HepG2 (cell line): Measurements from ENCODE around the gene CAPN11. TPM values are rescaled to one million over a fixed set of nuclear protein-coding genes. Genes with fewer than 3 reads are reported as not detected.
"Not testable (repeated sequence)": the region's sequence is repeated elsewhere in the genome, so short reads cannot be mapped to it uniquely, and the experiment has no call there.

ENCODE experiments used
- ATAC-seq: fragments of 200-7000 bp; cut with Tn5 transposase; 3 replicates; pipeline ENCODE4 v1.9.1; 2020; ENCODE audit warnings: mild to moderate bottlenecking, moderate library complexity
- BruUV-seq: library from RNA; stranded (reverse); fragments of 400-500 nt; replicated peaks from 2 replicates; lab custom pipeline; 2021; lab: Mats Ljungman, UMichigan
- CTCF ChIA-PET: fragments of 300-600 bp; formaldehyde crosslinking; extraction: SDS; loops from one replicate; lab custom pipeline; 2021; ENCODE audit warnings: low total read pairs, inconsistent platforms, low intra/inter-chr PET ratio; lab: Yijun Ruan, JAX
- POLR2A ChIA-PET: fragments of 350-600 bp; sonication (Branson Sonifier 250); formaldehyde crosslinking; loops from one replicate; lab custom pipeline; 2020; ENCODE audit warnings: antibody characterized with exemption, inconsistent platforms; lab: Yijun Ruan, JAX
- DNase-seq: peaks from one replicate; pipeline ENCODE4 v3.0.0-alpha.2; 2015; ENCODE audit warnings: low spot score
- FAIRE-seq: peaks from 3 replicates; lab custom pipeline; 2011; peaks lifted over from hg19 to GRCh38; lab: Jason Lieb, UNC
- H2AFZ ChIP-seq: one replicate; pipeline ENCODE4 v1.6.1; 2011; ENCODE audit warnings: low read length, inconsistent platforms
- H3K27ac ChIP-seq: fragments of 300-600 bp; 3 replicates; pipeline ENCODE4 v1.8.0; 2011; ENCODE audit warnings: mixed run types, mild to moderate bottlenecking, mixed read lengths, low read length, inconsistent platforms; ENCODE audit not compliant: insufficient read depth; ENCODE audit errors: extremely low read length
- H3K27me3 ChIP-seq, 2 experiments: fragments of 200-600 bp in 1 of 2; 2 replicates in 1 of 2; 3 replicates in 1 of 2; pipeline versions ENCODE4 v1.6.0 to v1.8.0; 2011; ENCODE audit warnings: low read length in 2 of 2, mild to moderate bottlenecking in 2 of 2, moderate library complexity in 2 of 2, inconsistent platforms in 1 of 2; ENCODE audit not compliant: insufficient read depth in 2 of 2, control insufficient read depth in 1 of 2
- H3K36me3 ChIP-seq, 2 experiments: fragments of 200-600 bp in 1 of 2; replicated peaks in 1 of 2; 2 replicates in 1 of 2; 3 replicates in 1 of 2; pipeline versions ENCODE4 v1.5.1 to v1.8.0; 2011; ENCODE audit warnings: low read length in 2 of 2, inconsistent platforms in 1 of 2; ENCODE audit not compliant: insufficient read depth in 2 of 2, control insufficient read depth in 1 of 2
- H3K4me1 ChIP-seq: 2 replicates; pipeline ENCODE4 v1.5.1; 2012; ENCODE audit warnings: low read length, inconsistent platforms; ENCODE audit not compliant: insufficient read depth
- H3K4me2 ChIP-seq: 2 replicates; pipeline ENCODE4 v1.6.0; 2011; ENCODE audit warnings: low read depth, low read length, inconsistent platforms
- H3K4me3 ChIP-seq, 3 experiments: fragments of 200-600 bp in 1 of 3; sonication (generic), shearing (Covaris generic) in 1 of 3; replicated peaks in 1 of 3; 2 replicates each; pipeline ENCODE4 v1.5.1; 2011 to 2016; ENCODE audit warnings: low read length in 3 of 3, inconsistent platforms in 2 of 3, low read depth in 2 of 3, mild to moderate bottlenecking in 2 of 3, control low read depth in 1 of 3, mixed read lengths in 1 of 3; ENCODE audit not compliant: insufficient read depth in 1 of 3
- H3K79me2 ChIP-seq: one replicate; pipeline ENCODE4 v1.6.1; 2011; ENCODE audit warnings: low read length, inconsistent platforms; ENCODE audit not compliant: insufficient read depth
- H3K9ac ChIP-seq: 2 replicates; pipeline ENCODE4 v1.6.0; 2011; ENCODE audit warnings: mild to moderate bottlenecking, low read depth, low read length, inconsistent platforms; ENCODE audit not compliant: insufficient read depth
- H3K9me3 ChIP-seq: 2 replicates; pipeline ENCODE4 v1.5.1; 2012; ENCODE audit warnings: mild to moderate bottlenecking, low read length
- H4K20me1 ChIP-seq: 2 replicates; pipeline ENCODE4 v1.6.0; 2011; ENCODE audit warnings: inconsistent platforms, mild to moderate bottlenecking, low read length, moderate library complexity; ENCODE audit not compliant: insufficient read depth
- FOSL1 ChIP-seq: sonication (generic); formaldehyde crosslinking; IDR thresholded peaks from 2 replicates; pipeline ENCODE4 v1.9.0; 2021; ENCODE audit warnings: missing genetic modification reagents, borderline replicate concordance
- ZBTB38 ChIP-seq: sonication (generic); formaldehyde crosslinking; IDR thresholded peaks from 2 replicates; pipeline ENCODE4 v1.5.1; 2020; ENCODE audit warnings: mild to moderate bottlenecking, missing genetic modification reagents
- in situ Hi-C: cut with HindIII; loops from 2 replicates; pipeline ENCODE4 v1.10.0; 2017; ENCODE audit warnings: low pct_unique_long_range_greater_than_20kb; ENCODE audit not compliant: extremely low pct_ligation_motif_present
- intact Hi-C: fragments of 100-400 bp; cut with micrococcal nuclease; formaldehyde crosslinking; loops from one replicate; pipeline ENCODE4 v1.10.0; 2022; ENCODE audit not compliant: unreplicated experiment
- polyA plus RNA-seq, 8 experiments: library from polyadenylated mRNA; depleted of rRNA in 3 of 8; stranded (reverse) in 7 of 8; unstranded in 1 of 8; fragments of >200 nt; fragmentation: Illumina TruSeq in 4 of 8; extraction: Trizol in 4 of 8; gene quantifications; 2 replicates each; pipeline versions ENCODE4 v1.2.1 to v1.2.3, GENCODE V29; 2011 to 2016; ENCODE audit warnings: low read depth in 4 of 8, missing spikeins in 1 of 8, mixed read lengths in 1 of 8; ENCODE audit not compliant: insufficient read depth in 1 of 8
- total RNA-seq, 5 experiments: library from RNA; depleted of rRNA; stranded (reverse); fragments of >200 nt; fragmentation: Illumina TruSeq; extraction: Trizol; gene quantifications; 2 replicates each; pipeline ENCODE4 v1.2.3, GENCODE V29; 2016; ENCODE audit warnings: low read depth in 1 of 5
- TF ChIP-seq, protein P1 (sequence below): IDR thresholded peaks from 2 replicates; pipeline ENCODE4 v1.6.1; 2018; ENCODE audit warnings: missing genetic modification reagents
- TF ChIP-seq, protein P2 (sequence below): sonication (generic); formaldehyde crosslinking; conservative IDR thresholded peaks from 2 replicates; pipeline ENCODE4 v1.4.0; 2020; ENCODE audit warnings: missing genetic modification reagents
- TF ChIP-seq, protein P3 (sequence below): sonication (generic); formaldehyde crosslinking; IDR thresholded peaks from 2 replicates; pipeline ENCODE4 v1.9.0; 2021; ENCODE audit warnings: mild to moderate bottlenecking, missing genetic modification reagents

CAPN11 gene
- total and polyA plus RNA-seq, 2 of the 13 experiments (the other 11 are each of a cell fraction or from before 2014, with no cell fraction given): 0.07 to 0.11 TPM

DNA sequence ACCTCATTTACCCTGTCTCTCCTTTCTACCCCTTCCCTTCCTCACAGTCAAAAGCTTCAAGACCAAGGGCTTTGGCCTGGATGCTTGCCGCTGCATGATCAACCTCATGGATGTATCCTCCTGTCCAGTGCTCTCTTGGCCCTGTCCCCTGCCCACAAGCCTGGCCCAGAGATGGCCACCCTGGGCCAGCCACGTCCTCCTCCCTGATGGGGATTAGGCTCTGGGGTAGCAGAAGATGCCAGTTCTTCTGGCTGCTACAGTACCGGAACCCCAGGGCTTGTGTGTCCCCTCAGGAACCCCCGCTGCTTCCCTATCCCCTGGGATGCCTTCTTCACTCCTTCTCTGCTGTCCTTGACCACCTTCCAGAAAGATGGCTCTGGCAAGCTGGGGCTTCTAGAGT is 22.3 kb downstream of the CAPN11 start (continued):
- TF ChIP-seq, protein P1, sequence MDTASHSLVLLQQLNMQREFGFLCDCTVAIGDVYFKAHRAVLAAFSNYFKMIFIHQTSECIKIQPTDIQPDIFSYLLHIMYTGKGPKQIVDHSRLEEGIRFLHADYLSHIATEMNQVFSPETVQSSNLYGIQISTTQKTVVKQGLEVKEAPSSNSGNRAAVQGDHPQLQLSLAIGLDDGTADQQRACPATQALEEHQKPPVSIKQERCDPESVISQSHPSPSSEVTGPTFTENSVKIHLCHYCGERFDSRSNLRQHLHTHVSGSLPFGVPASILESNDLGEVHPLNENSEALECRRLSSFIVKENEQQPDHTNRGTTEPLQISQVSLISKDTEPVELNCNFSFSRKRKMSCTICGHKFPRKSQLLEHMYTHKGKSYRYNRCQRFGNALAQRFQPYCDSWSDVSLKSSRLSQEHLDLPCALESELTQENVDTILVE: no peak
- TF ChIP-seq, protein P2, sequence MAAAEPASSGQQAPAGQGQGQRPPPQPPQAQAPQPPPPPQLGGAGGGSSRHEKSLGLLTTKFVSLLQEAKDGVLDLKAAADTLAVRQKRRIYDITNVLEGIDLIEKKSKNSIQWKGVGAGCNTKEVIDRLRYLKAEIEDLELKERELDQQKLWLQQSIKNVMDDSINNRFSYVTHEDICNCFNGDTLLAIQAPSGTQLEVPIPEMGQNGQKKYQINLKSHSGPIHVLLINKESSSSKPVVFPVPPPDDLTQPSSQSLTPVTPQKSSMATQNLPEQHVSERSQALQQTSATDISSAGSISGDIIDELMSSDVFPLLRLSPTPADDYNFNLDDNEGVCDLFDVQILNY (CRISPR knock-in tag): no peak
- no peak for TF ChIP-seq ZBTB38
- no peak for TF ChIP-seq FOSL1 (CRISPR knock-in tag)
- TF ChIP-seq, all 625 proteins: peak for 0

DNA sequence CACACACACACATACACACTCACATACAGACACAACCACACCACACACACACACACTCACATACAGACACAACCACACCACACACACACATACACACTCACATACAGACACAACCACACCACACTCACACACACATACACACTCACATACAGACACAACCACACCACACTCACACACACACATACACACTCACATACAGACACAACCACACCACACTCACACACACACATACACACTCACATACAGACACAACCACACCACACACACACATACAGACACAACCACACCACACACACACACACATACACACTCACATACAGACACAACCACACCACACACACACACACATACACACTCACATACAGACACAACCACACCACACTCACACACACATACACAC is 23.2 kb downstream of the CAPN11 start:
- intact Hi-C loops, H3K9ac ChIP-seq, H3K79me2 ChIP-seq, CTCF ChIA-PET, H3K27ac ChIP-seq, in situ Hi-C loops, POLR2A ChIA-PET, H3K4me3 ChIP-seq, H3K27me3 ChIP-seq, H3K9me3 ChIP-seq, H3K4me2 ChIP-seq, H4K20me1 ChIP-seq, H3K36me3 ChIP-seq, ATAC-seq, H2AFZ ChIP-seq, BruUV-seq, DNase-seq: not testable (repeated sequence)
- FAIRE-seq: peak; percentile 49
- peaks cover 63% of the 10 kb centered on the region for H3K4me1 ChIP-seq
- TF ChIP-seq, protein P3, sequence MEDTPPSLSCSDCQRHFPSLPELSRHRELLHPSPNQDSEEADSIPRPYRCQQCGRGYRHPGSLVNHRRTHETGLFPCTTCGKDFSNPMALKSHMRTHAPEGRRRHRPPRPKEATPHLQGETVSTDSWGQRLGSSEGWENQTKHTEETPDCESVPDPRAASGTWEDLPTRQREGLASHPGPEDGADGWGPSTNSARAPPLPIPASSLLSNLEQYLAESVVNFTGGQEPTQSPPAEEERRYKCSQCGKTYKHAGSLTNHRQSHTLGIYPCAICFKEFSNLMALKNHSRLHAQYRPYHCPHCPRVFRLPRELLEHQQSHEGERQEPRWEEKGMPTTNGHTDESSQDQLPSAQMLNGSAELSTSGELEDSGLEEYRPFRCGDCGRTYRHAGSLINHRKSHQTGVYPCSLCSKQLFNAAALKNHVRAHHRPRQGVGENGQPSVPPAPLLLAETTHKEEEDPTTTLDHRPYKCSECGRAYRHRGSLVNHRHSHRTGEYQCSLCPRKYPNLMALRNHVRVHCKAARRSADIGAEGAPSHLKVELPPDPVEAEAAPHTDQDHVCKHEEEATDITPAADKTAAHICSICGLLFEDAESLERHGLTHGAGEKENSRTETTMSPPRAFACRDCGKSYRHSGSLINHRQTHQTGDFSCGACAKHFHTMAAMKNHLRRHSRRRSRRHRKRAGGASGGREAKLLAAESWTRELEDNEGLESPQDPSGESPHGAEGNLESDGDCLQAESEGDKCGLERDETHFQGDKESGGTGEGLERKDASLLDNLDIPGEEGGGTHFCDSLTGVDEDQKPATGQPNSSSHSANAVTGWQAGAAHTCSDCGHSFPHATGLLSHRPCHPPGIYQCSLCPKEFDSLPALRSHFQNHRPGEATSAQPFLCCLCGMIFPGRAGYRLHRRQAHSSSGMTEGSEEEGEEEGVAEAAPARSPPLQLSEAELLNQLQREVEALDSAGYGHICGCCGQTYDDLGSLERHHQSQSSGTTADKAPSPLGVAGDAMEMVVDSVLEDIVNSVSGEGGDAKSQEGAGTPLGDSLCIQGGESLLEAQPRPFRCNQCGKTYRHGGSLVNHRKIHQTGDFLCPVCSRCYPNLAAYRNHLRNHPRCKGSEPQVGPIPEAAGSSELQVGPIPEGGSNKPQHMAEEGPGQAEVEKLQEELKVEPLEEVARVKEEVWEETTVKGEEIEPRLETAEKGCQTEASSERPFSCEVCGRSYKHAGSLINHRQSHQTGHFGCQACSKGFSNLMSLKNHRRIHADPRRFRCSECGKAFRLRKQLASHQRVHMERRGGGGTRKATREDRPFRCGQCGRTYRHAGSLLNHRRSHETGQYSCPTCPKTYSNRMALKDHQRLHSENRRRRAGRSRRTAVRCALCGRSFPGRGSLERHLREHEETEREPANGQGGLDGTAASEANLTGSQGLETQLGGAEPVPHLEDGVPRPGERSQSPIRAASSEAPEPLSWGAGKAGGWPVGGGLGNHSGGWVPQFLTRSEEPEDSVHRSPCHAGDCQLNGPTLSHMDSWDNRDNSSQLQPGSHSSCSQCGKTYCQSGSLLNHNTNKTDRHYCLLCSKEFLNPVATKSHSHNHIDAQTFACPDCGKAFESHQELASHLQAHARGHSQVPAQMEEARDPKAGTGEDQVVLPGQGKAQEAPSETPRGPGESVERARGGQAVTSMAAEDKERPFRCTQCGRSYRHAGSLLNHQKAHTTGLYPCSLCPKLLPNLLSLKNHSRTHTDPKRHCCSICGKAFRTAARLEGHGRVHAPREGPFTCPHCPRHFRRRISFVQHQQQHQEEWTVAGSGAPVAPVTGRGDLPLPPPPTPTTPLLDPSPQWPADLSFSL: peak; percentile 92
